Naive thymus-derived CD8-positive, alpha-beta T cell (primary cell): Measurements from ENCODE around the gene MYO7A. TPM values are rescaled to one million over a fixed set of nuclear protein-coding genes. Genes with fewer than 3 reads are reported as not detected.
A peak's percentile ranks its signal among the peaks of the same experiment; 100 is the strongest.

Experiments
- ATAC-seq, 2 donors: fragments of 150-1000 bp; cut with Tn5 transposase in 1 of 2; sonication (Bioruptor Pico), chemical (Tn5 transposase) in 1 of 2; 1 replicate in 1 of 2; 2 replicates in 1 of 2; pipeline ENCODE4 v1.10.0; 2021; ENCODE audit warnings: mild to moderate bottlenecking in 2 of 2, moderate library complexity in 2 of 2
- POLR2A ChIA-PET: fragments of 350-600 bp; sonication (Branson Sonifier 250); formaldehyde crosslinking; loops from one replicate; lab custom pipeline; 2021; ENCODE audit warnings: antibody characterized with exemption; lab: Charles Lee
- DNase-seq, 10 donors: peaks; one replicate each; pipeline versions ENCODE4 v3.0.0 to v3.0.0-alpha.2; 2020 to 2022
- H3K27ac Mint-ChIP-seq, 10 donors: one replicate each; pipeline ENCODE4 v1.8.0; 2020 to 2022; ENCODE audit warnings: mild to moderate bottlenecking in 10 of 10, mixed read lengths in 10 of 10, moderate library complexity in 4 of 10, inconsistent platforms in 1 of 10
- H3K27me3 Mint-ChIP-seq, 5 donors: one replicate each; pipeline ENCODE4 v1.8.0; 2021 to 2022; ENCODE audit warnings: mixed read lengths in 5 of 5
- H3K36me3 Mint-ChIP-seq, 3 donors: one replicate each; pipeline ENCODE4 v1.8.0; 2020 to 2022; ENCODE audit warnings: mixed read lengths in 3 of 3, mild to moderate bottlenecking in 2 of 3, inconsistent platforms in 1 of 3
- H3K4me1 Mint-ChIP-seq, 4 donors: one replicate each; pipeline ENCODE4 v1.8.0; 2021 to 2022; ENCODE audit warnings: mixed read lengths in 4 of 4
- H3K4me3 Mint-ChIP-seq, 10 donors: one replicate each; pipeline ENCODE4 v1.8.0; 2020 to 2022; ENCODE audit warnings: mild to moderate bottlenecking in 10 of 10, mixed read lengths in 10 of 10, moderate library complexity in 6 of 10, inconsistent platforms in 1 of 10
- H3K9me3 Mint-ChIP-seq, 9 donors: one replicate each; pipeline ENCODE4 v1.8.0; 2020 to 2022; ENCODE audit warnings: mixed read lengths in 9 of 9, mild to moderate bottlenecking in 3 of 9, inconsistent platforms in 1 of 9, moderate library complexity in 1 of 9
- polyA plus RNA-seq, 3 donors: library from polyadenylated mRNA; unstranded; fragments of 300-500 nt; fragmentation: Illumina TruSeq; gene quantifications; one replicate each; pipeline ENCODE4 v1.2.3, GENCODE V29; 2021
- total RNA-seq, 8 experiments: library from RNA in 2 of 8; stranded (reverse) in 2 of 8; gene quantifications; one replicate each; pipeline ENCODE4 v1.2.3 and lab custom pipeline; 2021 to 2026

The MYO7A gene
- total and polyA plus RNA-seq, 5 experiments from 2014 or later, result 0.18 to 0.30 TPM; not detected in 3

GRCh38 chr11:77106759-77107158, 21.3 kb upstream of the MYO7A start:
- Mint-ChIP-seq H3K9me3 (no peaks in the 10 kb centered on the region), H3K27me3 (no peaks in the 10 kb centered on the region), H3K27ac (no peak overlapping the region), H3K36me3 (peaks cover 0 to 2% (median 0%) of the 10 kb centered on the region in 3 donors), H3K4me1 (no peaks in the 10 kb centered on the region), H3K4me3 (no peak overlapping the region)
- no peak for DNase-seq
- POLR2A ChIA-PET, result no interaction called here
- ATAC-seq, result no peak

- H3K9me3 Mint-ChIP-seq, result no peaks in the 10 kb centered on the region
- no peaks in the 10 kb centered on the region for H3K27me3 Mint-ChIP-seq
- POLR2A ChIA-PET, result no interaction called here
- DNase-seq (no peak), ATAC-seq (no peak)
- H3K4me1 Mint-ChIP-seq, result no peaks in the 10 kb centered on the region
- H3K36me3 Mint-ChIP-seq, result peaks cover 0 to 2% (median 0%) of the 10 kb centered on the region in 3 donors
- H3K4me3 Mint-ChIP-seq, result no peak overlapping the region
- H3K27ac Mint-ChIP-seq, result peak overlapping the region in 1 of 10 donors; percentile 60
Measured at GRCh38 chr11:77107950-77108349, 20.1 kb upstream of the MYO7A start.

GRCh38 chr11:77108436-77108835, 19.6 kb upstream of the MYO7A start:
- peak overlapping the region in 1 of 10 donors; percentile 60 for H3K27ac Mint-ChIP-seq
- H3K36me3 Mint-ChIP-seq, result no peaks in the 10 kb centered on the region
- H3K4me1 Mint-ChIP-seq, result peaks cover 0 to 2% (median 0%) of the 10 kb centered on the region in 4 donors
- POLR2A ChIA-PET, result no interaction called here
- H3K4me3 Mint-ChIP-seq, result no peak overlapping the region
- no peaks in the 10 kb centered on the region for H3K27me3 Mint-ChIP-seq
- H3K9me3 Mint-ChIP-seq, result no peaks in the 10 kb centered on the region
- ATAC-seq (no peak), DNase-seq (no peak)

GRCh38 chr11:77109236-77110019, 18.6 kb upstream of the MYO7A start:
- H3K27ac Mint-ChIP-seq, result no peak overlapping the region
- no peaks in the 10 kb centered on the region for H3K27me3 Mint-ChIP-seq

GRCh38 chr11:77110836-77111235, 17.2 kb upstream of the MYO7A start:
- ATAC-seq, result no peak
- POLR2A ChIA-PET, result no interaction called here
- no peak for DNase-seq
- H3K9me3 Mint-ChIP-seq, result no peaks in the 10 kb centered on the region
- H3K36me3 Mint-ChIP-seq, result peaks cover 0 to 2% (median 0%) of the 10 kb centered on the region in 3 donors
- no peak overlapping the region for H3K4me3 Mint-ChIP-seq
- no peaks in the 10 kb centered on the region for H3K27me3 Mint-ChIP-seq
- peaks cover 0 to 2% (median 0%) of the 10 kb centered on the region in 4 donors for H3K4me1 Mint-ChIP-seq
- H3K27ac Mint-ChIP-seq, result peak overlapping the region in 1 of 10 donors; percentile 85

More at GRCh38 chr11:77109236-77110019, 18.6 kb upstream of the MYO7A start:
- Mint-ChIP-seq H3K4me3 (no peak overlapping the region), H3K9me3 (no peaks in the 10 kb centered on the region), H3K4me1 (peaks cover 0 to 2% (median 0%) of the 10 kb centered on the region in 4 donors), H3K36me3 (no peaks in the 10 kb centered on the region)
- POLR2A ChIA-PET, result no interaction called here
- ATAC-seq (no peak), DNase-seq (no peak)

- Mint-ChIP-seq H3K27me3 (no peaks in the 10 kb centered on the region), H3K4me3 (no peak overlapping the region), H3K27ac (peak overlapping the region in 3 of 10 donors; percentile 22 to 85 (median 47)), H3K4me1 (peaks cover 0 to 2% (median 0%) of the 10 kb centered on the region in 4 donors), H3K9me3 (no peaks in the 10 kb centered on the region), H3K36me3 (peaks cover 0 to 2% (median 0%) of the 10 kb centered on the region in 3 donors)
- no peak for ATAC-seq
- POLR2A ChIA-PET, result no interaction called here
- no peak for DNase-seq
Measured at GRCh38 chr11:77111277-77111676, 16.8 kb upstream of the MYO7A start.

- Mint-ChIP-seq H3K9me3 (no peaks in the 10 kb centered on the region), H3K4me3 (no peak overlapping the region), H3K27ac (peak overlapping the region in 3 of 10 donors; percentile 22 to 52 (median 47)), H3K4me1 (peaks cover 0 to 2% (median 0%) of the 10 kb centered on the region in 4 donors), H3K27me3 (no peaks in the 10 kb centered on the region), H3K36me3 (peaks cover 0 to 2% (median 0%) of the 10 kb centered on the region in 3 donors)
- DNase-seq, result no peak
- no peak for ATAC-seq
- POLR2A ChIA-PET, result no interaction called here
Measured at GRCh38 chr11:77111946-77112345, 16.1 kb upstream of the MYO7A start.

GRCh38 chr11:77112641-77113381, 15.2 kb upstream of the MYO7A start:
- Mint-ChIP-seq H3K27ac (peak overlapping the region in 3 of 10 donors; percentile 40 to 59 (median 55)), H3K4me1 (peaks cover 0 to 2% (median 0%) of the 10 kb centered on the region in 4 donors), H3K4me3 (no peak overlapping the region), H3K9me3 (no peaks in the 10 kb centered on the region), H3K27me3 (no peaks in the 10 kb centered on the region), H3K36me3 (peaks cover 0 to 2% (median 0%) of the 10 kb centered on the region in 3 donors)
- POLR2A ChIA-PET, result interaction anchor here (0.8 kb wide), 1 partner anchor 65 kb away, joined by 8 read pairs; no protein-coding TSS in a partner anchor
- no peak for ATAC-seq
- no peak for DNase-seq

GRCh38 chr11:77113382-77114088, 14.5 kb upstream of the MYO7A start:
- DNase-seq, result no peak
- Mint-ChIP-seq H3K4me3 (no peak overlapping the region), H3K27ac (peak overlapping the region in 2 of 10 donors; percentile 40 to 55), H3K36me3 (peaks cover 0 to 2% (median 0%) of the 10 kb centered on the region in 3 donors), H3K27me3 (no peaks in the 10 kb centered on the region), H3K9me3 (no peaks in the 10 kb centered on the region), H3K4me1 (peaks cover 0 to 2% (median 0%) of the 10 kb centered on the region in 4 donors)
- POLR2A ChIA-PET, result interaction anchor here (0.8 kb wide), 1 partner anchor 66 kb away, joined by 8 read pairs; no protein-coding TSS in a partner anchor
- ATAC-seq, result no peak

GRCh38 chr11:77114089-77114463, 14.0 kb upstream of the MYO7A start:
- DNase-seq, result no peak
- ATAC-seq, result no peak
- H3K27ac Mint-ChIP-seq, result no peak overlapping the region
- no peaks in the 10 kb centered on the region for H3K27me3 Mint-ChIP-seq
- peaks cover 0 to 2% (median 0%) of the 10 kb centered on the region in 4 donors for H3K4me1 Mint-ChIP-seq
- no peaks in the 10 kb centered on the region for H3K9me3 Mint-ChIP-seq
- POLR2A ChIA-PET, result no interaction called here
- H3K36me3 Mint-ChIP-seq, result peaks cover 0 to 5% (median 0%) of the 10 kb centered on the region in 3 donors
- H3K4me3 Mint-ChIP-seq, result no peak overlapping the region

- Mint-ChIP-seq H3K9me3 (no peaks in the 10 kb centered on the region), H3K36me3 (peaks cover 0 to 12% (median 0%) of the 10 kb centered on the region in 3 donors), H3K27ac (no peak overlapping the region), H3K4me3 (no peak overlapping the region), H3K27me3 (no peaks in the 10 kb centered on the region), H3K4me1 (peaks cover 0 to 2% (median 0%) of the 10 kb centered on the region in 4 donors)
- ATAC-seq (no peak), DNase-seq (no peak)
- POLR2A ChIA-PET, result no interaction called here
Measured at GRCh38 chr11:77115181-77115611, 12.8 kb upstream of the MYO7A start.

GRCh38 chr11:77115956-77116355, 12.1 kb upstream of the MYO7A start:
- POLR2A ChIA-PET, result no interaction called here
- Mint-ChIP-seq H3K36me3 (peaks cover 0 to 19% (median 4%) of the 10 kb centered on the region in 3 donors), H3K27ac (no peak overlapping the region), H3K4me3 (no peak overlapping the region), H3K4me1 (peaks cover 0 to 2% (median 0%) of the 10 kb centered on the region in 4 donors), H3K9me3 (no peaks in the 10 kb centered on the region), H3K27me3 (no peaks in the 10 kb centered on the region)
- DNase-seq (no peak), ATAC-seq (no peak)
